SW480 (cell line): Measurements from ENCODE around the gene NAGK.
"Not testable (repeated sequence)": the region's sequence is repeated elsewhere in the genome, so short reads cannot be mapped to it uniquely, and the experiment has no call there.

Source experiments
- DNase-seq: peaks from one replicate; pipeline ENCODE4 v3.0.0-alpha.2; 2016; ENCODE audit warnings: low spot score

The NAGK gene

GRCh38 chr2:71070294-71071093, 2.0 kb downstream of the NAGK start:
- DNase-seq: peak; percentile 36

GRCh38 chr2:71071681-71072398, 3.4 kb downstream of the NAGK start:
- DNase-seq: no peak

- DNase-seq: no peak
Measured at GRCh38 chr2:71072492-71072891, 4.0 kb downstream of the NAGK start.

- no peak for DNase-seq
Measured at GRCh38 chr2:71073475-71073874, 5.0 kb downstream of the NAGK start.

GRCh38 chr2:71074893-71075395, 6.5 kb downstream of the NAGK start:
- DNase-seq: no peak

- DNase-seq: no peak
Measured at GRCh38 chr2:71078624-71079023, 10.2 kb downstream of the NAGK start.

- no peak for DNase-seq
Measured at GRCh38 chr2:71082402-71083252, 14.2 kb downstream of the NAGK start.

GRCh38 chr2:71083297-71083696, 14.8 kb downstream of the NAGK start:
- not testable (repeated sequence) for DNase-seq

- not testable (repeated sequence) for DNase-seq
Measured at GRCh38 chr2:71083752-71084312, 15.4 kb downstream of the NAGK start.

GRCh38 chr2:71085325-71086003, 17.0 kb downstream of the NAGK start:
- DNase-seq: not testable (repeated sequence)

GRCh38 chr2:71089475-71089874, 21.0 kb downstream of the NAGK start:
- DNase-seq: not testable (repeated sequence)

- not testable (repeated sequence) for DNase-seq
Measured at GRCh38 chr2:71091808-71092207, 23.4 kb downstream of the NAGK start.

GRCh38 chr2:71092491-71093260, 24.2 kb downstream of the NAGK start:
- not testable (repeated sequence) for DNase-seq

GRCh38 chr2:71100195-71100964, 31.9 kb downstream of the NAGK start:
- DNase-seq: peak; percentile 69

GRCh38 chr2:71101656-71102055, 33.2 kb downstream of the NAGK start:
- DNase-seq: no peak

- DNase-seq: peak; percentile 9
Measured at GRCh38 chr2:71102981-71103681, 34.7 kb downstream of the NAGK start.

GRCh38 chr2:71103809-71104208, 35.4 kb downstream of the NAGK start:
- no peak for DNase-seq

GRCh38 chr2:71106463-71106862, 38.0 kb downstream of the NAGK start:
- DNase-seq: not testable (repeated sequence)

- DNase-seq: no peak
Measured at GRCh38 chr2:71108091-71108490, 39.6 kb downstream of the NAGK start.
